Measurements from ENCODE around the gene BTF3L4. TPM values are rescaled to one million over a fixed set of nuclear protein-coding genes. Genes with fewer than 3 reads are reported as not detected.
"Not testable (repeated sequence)": the region's sequence is repeated elsewhere in the genome, so short reads cannot be mapped to it uniquely, and the experiment has no call there.

The BTF3L4 gene
- total RNA-seq, 1 experiment from 2014 or later, result 106 TPM

DNA sequence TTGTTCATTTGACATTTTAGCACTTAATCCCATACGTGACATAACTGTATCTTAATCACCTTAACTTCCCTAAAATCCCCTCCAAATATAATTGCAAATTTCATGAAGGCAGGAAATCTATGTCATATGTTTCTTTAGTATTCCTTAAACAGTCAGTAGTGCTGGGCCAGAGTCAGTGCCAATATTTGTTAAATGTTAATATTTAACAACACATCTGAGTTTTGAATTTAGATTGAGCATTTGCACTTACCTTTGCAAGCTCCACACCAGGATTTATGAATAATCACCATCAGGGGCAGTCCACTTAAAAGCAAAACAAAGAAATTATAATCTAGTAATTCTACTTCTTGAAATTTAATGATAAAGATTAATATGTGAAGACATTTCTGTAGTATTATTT lies 27.8 kb upstream of the BTF3L4 start:
- Histone ChIP-seq H4K8ac (replicated peaks; ENCODE audit: insufficient read length, low read depth, low read length) (no peak overlapping the region), H4K5ac (ENCODE audit: insufficient read length, low read depth, low read length) (no peak overlapping the region), H2BK120ac (ENCODE audit: low read depth, low read length, poor library complexity, severe bottlenecking) (no peak overlapping the region), H3K18ac (ENCODE audit: insufficient read length, low read depth, low read length) (no peak overlapping the region), H3K56ac (ENCODE audit: insufficient read length, low read depth, low read length) (no peak overlapping the region), H3K23ac (ENCODE audit: insufficient read length, low read depth, low read length) (no peak overlapping the region), H3K4me1 (ENCODE audit: insufficient read depth, low read length) (peaks cover 2% of the 10 kb centered on the region; the same call in 1 of the 2 replicates), H3K9me3 (ENCODE audit: control insufficient read depth, low read depth, low read length) (no peaks in the 10 kb centered on the region), H3K9ac (ENCODE audit: extremely low read depth, insufficient read length, low read length) (no peak overlapping the region), H3K79me1 (ENCODE audit: insufficient read depth, low read depth, low read length, poor library complexity, severe bottlenecking) (no peaks in the 10 kb centered on the region), H2BK12ac (ENCODE audit: insufficient read length, low read depth, low read length) (no peak overlapping the region), H3K79me2 (ENCODE audit: insufficient read depth, low read length) (peaks cover 4% of the 10 kb centered on the region; the same call in 1 of the 2 replicates), H2BK20ac (ENCODE audit: low read depth, low read length, poor library complexity, severe bottlenecking) (no peak overlapping the region), H4K20me1 (ENCODE audit: control insufficient read depth, insufficient read depth, insufficient read length) (no peaks in the 10 kb centered on the region), H2AK5ac (ENCODE audit: insufficient read length, low read length) (no peak overlapping the region), H3K4ac (ENCODE audit: low read depth, low read length) (no peak overlapping the region), H3T11ph (ENCODE audit: low read length) (no peak overlapping the region), H3K4me2 (ENCODE audit: insufficient read depth, insufficient read length, low read length) (no peak overlapping the region), H2AFZ (ENCODE audit: low read length) (no peak overlapping the region), H4K91ac (ENCODE audit: insufficient read length, low read depth, low read length) (no peak overlapping the region), H3K14ac (ENCODE audit: insufficient read depth, low read length) (no peak overlapping the region), H2BK15ac (ENCODE audit: low read depth, low read length) (no peak overlapping the region), H3K27ac (ENCODE audit: insufficient read length, low read depth, low read length) (no peak overlapping the region), H3K23me2 (ENCODE audit: insufficient read length, low read depth, low read length, poor library complexity, severe bottlenecking) (peaks cover 8% of the 10 kb centered on the region), H3K27me3 (ENCODE audit: insufficient read depth, low read length) (no peaks in the 10 kb centered on the region), H2BK5ac (ENCODE audit: insufficient read length, low read length) (no peak overlapping the region)
- Mint-ChIP-seq H3K27ac (no peak overlapping the region), H3K27me3 (ENCODE audit: low read depth) (no peaks in the 10 kb centered on the region; the same call in 1 of the 2 replicates), H3K36me3 (ENCODE audit: insufficient read depth in 1 of 3, low read depth in 3 of 3) (peaks cover 13 to 59% (median 48%) of the 10 kb centered on the region in 3 experiments; a peak in 6 of 7 replicates), H3K4me1 (peaks cover 18 to 19% of the 10 kb centered on the region in 2 experiments), H3K9me3 (no peaks in the 10 kb centered on the region), H3K4me3 (no peak overlapping the region)
- TF ChIP-seq, protein P1, sequence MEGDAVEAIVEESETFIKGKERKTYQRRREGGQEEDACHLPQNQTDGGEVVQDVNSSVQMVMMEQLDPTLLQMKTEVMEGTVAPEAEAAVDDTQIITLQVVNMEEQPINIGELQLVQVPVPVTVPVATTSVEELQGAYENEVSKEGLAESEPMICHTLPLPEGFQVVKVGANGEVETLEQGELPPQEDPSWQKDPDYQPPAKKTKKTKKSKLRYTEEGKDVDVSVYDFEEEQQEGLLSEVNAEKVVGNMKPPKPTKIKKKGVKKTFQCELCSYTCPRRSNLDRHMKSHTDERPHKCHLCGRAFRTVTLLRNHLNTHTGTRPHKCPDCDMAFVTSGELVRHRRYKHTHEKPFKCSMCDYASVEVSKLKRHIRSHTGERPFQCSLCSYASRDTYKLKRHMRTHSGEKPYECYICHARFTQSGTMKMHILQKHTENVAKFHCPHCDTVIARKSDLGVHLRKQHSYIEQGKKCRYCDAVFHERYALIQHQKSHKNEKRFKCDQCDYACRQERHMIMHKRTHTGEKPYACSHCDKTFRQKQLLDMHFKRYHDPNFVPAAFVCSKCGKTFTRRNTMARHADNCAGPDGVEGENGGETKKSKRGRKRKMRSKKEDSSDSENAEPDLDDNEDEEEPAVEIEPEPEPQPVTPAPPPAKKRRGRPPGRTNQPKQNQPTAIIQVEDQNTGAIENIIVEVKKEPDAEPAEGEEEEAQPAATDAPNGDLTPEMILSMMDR (conservative IDR thresholded peaks at IDR 0.05), result no peak
- no peak for DNase-seq
- WGBS (ENCODE audit: extremely low coverage, insufficient read length, low lambda C conversion rate), result 100% methylated on average over 1 of the region's 1 CpG

DNA sequence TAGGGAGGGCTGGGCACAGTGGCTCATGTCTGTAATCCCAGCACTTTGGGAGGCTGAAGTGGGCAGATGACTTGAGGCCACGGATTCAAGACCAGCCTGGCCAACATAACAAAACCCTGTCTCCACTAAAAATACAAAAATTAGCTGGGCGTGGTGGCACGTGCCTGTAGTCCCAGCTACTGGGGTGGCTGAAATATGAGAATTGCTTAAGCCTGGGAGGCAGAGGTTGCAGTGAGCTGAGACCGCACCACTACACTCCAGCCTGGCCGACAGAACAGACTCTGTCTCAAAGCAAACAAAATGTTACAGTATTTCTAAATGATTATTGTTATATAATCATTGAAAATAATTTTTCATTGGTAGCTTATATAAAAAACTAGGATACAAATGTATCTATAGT lies 27.3 kb upstream of the BTF3L4 start:
- not testable (repeated sequence) for H2BK120ac ChIP-seq (ENCODE audit: low read depth, low read length, poor library complexity, severe bottlenecking); H2BK12ac ChIP-seq (ENCODE audit: insufficient read length, low read depth, low read length); H2BK15ac ChIP-seq (ENCODE audit: low read depth, low read length); H3K18ac ChIP-seq (ENCODE audit: insufficient read length, low read depth, low read length); H3K79me2 ChIP-seq (ENCODE audit: insufficient read depth, low read length); DNase-seq; H3K9ac ChIP-seq (ENCODE audit: extremely low read depth, insufficient read length, low read length); H3K27me3 Mint-ChIP-seq (ENCODE audit: low read depth); H3K4me3 Mint-ChIP-seq; H3K23ac ChIP-seq (ENCODE audit: insufficient read length, low read depth, low read length); H4K20me1 ChIP-seq (ENCODE audit: control insufficient read depth, insufficient read depth, insufficient read length); H2BK20ac ChIP-seq (ENCODE audit: low read depth, low read length, poor library complexity, severe bottlenecking); H3K27ac Mint-ChIP-seq; H3K9me3 ChIP-seq (ENCODE audit: control insufficient read depth, low read depth, low read length); H3T11ph ChIP-seq (ENCODE audit: low read length); H3K4me1 ChIP-seq (ENCODE audit: insufficient read depth, low read length); H2BK5ac ChIP-seq (ENCODE audit: insufficient read length, low read length); H3K9me3 Mint-ChIP-seq; H4K8ac ChIP-seq (replicated peaks; ENCODE audit: insufficient read length, low read depth, low read length); H3K23me2 ChIP-seq (ENCODE audit: insufficient read length, low read depth, low read length, poor library complexity, severe bottlenecking); H3K14ac ChIP-seq (ENCODE audit: insufficient read depth, low read length); H3K27me3 ChIP-seq (ENCODE audit: insufficient read depth, low read length); H2AK5ac ChIP-seq (ENCODE audit: insufficient read length, low read length); H4K91ac ChIP-seq (ENCODE audit: insufficient read length, low read depth, low read length); H4K5ac ChIP-seq (ENCODE audit: insufficient read length, low read depth, low read length); H3K79me1 ChIP-seq (ENCODE audit: insufficient read depth, low read depth, low read length, poor library complexity, severe bottlenecking); H2AFZ ChIP-seq (ENCODE audit: low read length); H3K56ac ChIP-seq (ENCODE audit: insufficient read length, low read depth, low read length); H3K4ac ChIP-seq (ENCODE audit: low read depth, low read length); H3K4me2 ChIP-seq (ENCODE audit: insufficient read depth, insufficient read length, low read length); H3K27ac ChIP-seq (ENCODE audit: insufficient read length, low read depth, low read length)
- H3K4me1 Mint-ChIP-seq, result peaks cover 18 to 19% of the 10 kb centered on the region in 2 experiments
- no CpG with 5 or more reads among the region's 5 CpGs for WGBS (ENCODE audit: extremely low coverage, insufficient read length, low lambda C conversion rate)
- peaks cover 10 to 54% (median 43%) of the 10 kb centered on the region in 3 experiments; a peak in 6 of 7 replicates for H3K36me3 Mint-ChIP-seq (ENCODE audit: insufficient read depth in 1 of 3, low read depth in 3 of 3)

Measured in H9 (cell line).